ENCODE results near the gene WDR72.

DNA sequence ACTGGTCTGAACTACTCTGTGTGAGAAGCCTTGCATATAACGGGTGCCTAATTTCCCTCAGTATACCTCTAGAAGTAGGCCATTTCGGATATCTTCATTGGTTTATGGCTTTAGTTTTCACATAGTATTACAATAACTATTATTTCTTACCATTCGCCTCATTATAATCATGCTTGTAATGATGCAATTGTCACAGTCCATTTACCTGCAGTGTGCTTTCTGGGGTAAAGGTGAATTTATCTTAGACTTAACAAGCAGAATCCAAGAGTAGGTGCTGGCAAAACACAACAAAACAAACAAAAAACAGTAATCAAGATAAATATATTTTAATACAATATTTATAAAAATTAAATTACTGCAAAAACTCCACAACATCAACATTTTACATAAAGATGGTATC, 246.0 kb downstream of the WDR72 start:
- no peak for TF ChIP-seq GATA2 (IDR thresholded peaks at IDR 0.05; ENCODE audit: low read depth, low read length)
- TF ChIP-seq GATA3 (IDR thresholded peaks at IDR 0.05; ENCODE audit: low read depth, low read length) = no peak

All from SH-SY5Y (cell line).